Effector CD4-positive, alpha-beta T cell (primary cell): Measurements from ENCODE around the gene KCNH2.
A peak's percentile ranks its signal among the peaks of the same experiment; 100 is the strongest.
"Not testable (repeated sequence)": the region's sequence is repeated elsewhere in the genome, so short reads cannot be mapped to it uniquely, and the experiment has no call there.

ENCODE experiments used
- DNase-seq: peaks from one replicate; pipeline ENCODE4 v3.0.0-alpha.2; 2020
- total RNA-seq: gene quantifications from one replicate; lab custom pipeline; 2026; lab: John Stamatoyannopoulos, UW

The KCNH2 gene
- 4.9 reads per million, percentile 19 among the genes with 10 or more reads in this experiment for total RNA-seq

GRCh38 chr7:150978126-150978789 is at the start of gene KCNH2:
Gene KCNH2, minus strand, starts transcription at chr7:150978321. Its CDS starts 408 bp downstream, at chr7:150977913.
- no peak for DNase-seq

DNA sequence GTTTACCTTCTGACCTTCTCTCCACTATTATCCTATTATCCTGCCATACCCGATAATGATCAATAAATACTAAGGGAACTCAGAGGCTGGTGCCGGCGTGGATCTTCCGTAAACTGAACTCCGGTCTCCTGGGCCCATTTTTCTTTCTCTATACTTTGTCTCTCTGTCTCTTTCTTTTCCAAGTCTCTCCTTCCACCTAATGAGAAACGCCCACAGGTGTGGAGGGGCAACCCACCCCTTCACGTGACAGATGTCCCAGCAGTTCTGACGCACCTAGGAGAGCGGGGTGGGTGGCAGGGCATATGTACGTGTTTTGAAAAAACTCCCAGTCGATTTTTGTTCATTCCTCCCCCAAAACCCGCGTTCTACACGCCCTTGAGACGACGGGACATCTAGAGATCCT is 49.6 kb upstream of the KCNH2 start:
- DNase-seq, result not testable (repeated sequence)

DNA sequence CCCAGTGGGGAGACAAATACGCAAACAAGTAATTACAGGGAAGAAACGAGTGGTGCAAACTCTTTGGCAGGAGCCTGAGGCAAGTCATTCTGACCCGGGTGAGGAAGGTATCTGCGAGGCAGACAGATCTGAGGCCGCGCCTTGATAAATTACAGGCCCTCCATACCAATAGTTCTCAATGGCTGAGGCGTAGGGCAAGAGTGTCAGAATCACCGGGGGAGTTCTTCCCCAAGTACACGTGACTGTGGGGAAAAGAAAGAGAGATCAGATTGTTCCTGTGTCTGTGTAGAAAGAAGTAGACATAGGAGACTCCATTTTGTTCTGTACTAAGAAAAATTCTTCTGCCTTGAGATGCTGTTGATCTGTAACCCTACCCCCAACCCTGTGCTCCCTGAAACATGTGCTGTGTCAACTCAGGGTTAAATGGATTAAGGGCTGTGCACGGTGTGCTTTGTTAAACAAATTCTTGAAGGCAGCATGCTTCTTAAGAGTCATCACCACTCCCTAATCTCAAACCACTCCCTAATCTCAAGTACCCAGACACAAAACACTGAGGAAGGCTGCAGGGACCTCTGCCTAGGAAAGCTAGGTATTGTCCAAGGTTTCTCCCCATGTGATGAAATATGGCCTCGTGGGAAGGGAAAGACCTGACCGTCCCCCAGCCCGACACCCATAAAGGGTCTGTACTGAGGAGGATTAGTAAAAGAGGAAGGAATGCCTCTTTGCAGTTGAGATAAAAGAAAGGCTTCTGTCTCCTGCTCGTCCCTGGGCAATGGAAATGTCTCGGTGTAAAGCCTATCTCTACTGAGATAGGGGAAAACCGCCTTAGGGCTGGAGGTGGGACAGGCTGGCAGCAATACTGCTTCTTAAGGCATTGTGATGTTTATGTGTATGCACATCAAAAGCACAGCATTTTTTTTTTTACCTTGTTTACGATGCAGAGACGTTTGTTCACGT is 48.9 kb upstream of the KCNH2 start:
- not testable (repeated sequence) for DNase-seq

DNA sequence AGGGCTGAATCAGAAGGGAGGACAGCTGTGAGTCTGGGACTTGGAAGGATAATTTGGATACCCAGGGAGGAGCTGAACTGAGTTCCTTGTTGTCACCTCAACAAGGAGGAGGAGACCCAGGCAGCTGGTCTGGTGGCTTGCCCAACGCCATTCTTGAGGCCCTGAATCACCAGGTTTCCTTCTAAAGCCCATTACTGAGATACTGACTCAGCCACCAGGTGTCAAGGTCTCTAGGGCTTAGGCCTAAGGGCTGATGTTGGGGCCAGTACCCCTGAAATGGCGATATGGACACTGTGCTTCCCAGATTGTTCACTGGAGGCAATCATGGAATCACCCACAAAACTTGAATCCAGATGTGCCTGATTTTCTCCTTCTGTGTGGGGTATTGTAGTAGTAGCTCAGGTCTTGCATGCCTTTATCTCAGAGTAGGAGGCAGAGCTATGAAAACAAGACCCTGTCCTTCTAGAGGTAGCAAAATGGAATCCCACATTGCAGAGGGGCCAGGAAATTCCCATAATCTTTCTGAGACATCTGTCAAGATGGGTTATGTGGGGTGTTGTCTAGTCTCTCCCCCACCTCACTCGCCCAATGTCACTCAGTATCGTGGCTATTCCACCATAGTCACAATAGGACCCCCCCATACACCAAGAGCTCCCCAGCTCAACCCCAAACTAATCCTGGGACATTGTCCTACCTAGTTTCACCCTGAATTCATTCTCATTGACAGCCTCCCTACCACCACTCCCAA is 48.0 kb upstream of the KCNH2 start:
- DNase-seq, result no peak

DNA sequence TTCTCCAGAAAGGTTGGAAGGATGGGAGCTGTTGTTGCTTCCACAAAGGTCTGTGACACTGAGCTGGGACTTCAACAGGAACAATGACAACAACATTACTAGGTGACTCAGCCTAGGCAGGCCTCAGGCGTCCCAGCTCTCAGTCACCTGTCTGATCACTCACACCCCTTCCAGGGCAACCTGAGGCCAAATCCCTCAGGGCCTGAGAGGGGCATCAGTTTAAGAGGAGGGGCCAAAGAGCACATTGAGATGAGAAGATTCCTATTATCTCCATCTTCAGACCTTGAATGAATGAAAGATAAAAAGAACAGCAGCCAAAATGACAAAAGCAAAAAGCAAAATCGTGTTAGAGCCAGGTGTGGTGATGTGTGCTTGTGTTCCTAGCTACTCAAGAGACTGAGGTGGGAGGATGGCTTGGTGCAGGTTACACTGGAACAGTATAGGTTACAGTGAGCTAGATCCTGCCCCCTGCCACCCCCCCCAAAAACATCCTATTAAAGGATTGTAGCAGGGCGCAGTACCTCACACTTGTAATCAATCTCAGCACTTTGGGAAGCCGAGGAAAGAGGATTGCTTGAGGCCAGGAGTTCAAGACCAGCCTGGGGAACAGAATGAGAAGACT is 46.4 kb upstream of the KCNH2 start, which contains the start of gene ATG9B:
Gene ATG9B, minus strand, starts transcription at position 60 of the 622 bp plus-strand sequence. CDS start 71 bp downstream, outside the sequence.
- DNase-seq, result no peak

DNA sequence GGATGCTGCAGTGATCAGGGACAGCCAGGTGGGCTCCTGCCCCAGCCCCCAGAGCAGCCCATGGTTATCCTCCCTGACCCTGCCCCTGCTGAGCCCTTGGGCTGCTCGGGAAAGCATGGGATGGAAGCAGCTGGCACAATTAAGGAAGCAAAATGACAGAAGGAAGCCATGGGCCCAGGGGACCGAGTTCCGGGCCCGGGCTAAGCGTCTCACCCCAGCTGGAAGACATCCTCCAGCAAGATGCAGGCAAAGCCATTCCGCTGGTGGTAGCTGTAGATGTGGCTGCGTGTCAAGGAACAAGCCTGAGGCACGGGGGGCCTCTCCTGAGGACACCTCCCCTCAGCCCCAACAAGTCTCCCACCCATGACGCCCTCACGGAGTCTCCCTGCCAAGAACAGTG is 45.1 kb upstream of the KCNH2 start:
- DNase-seq, result no peak

DNA sequence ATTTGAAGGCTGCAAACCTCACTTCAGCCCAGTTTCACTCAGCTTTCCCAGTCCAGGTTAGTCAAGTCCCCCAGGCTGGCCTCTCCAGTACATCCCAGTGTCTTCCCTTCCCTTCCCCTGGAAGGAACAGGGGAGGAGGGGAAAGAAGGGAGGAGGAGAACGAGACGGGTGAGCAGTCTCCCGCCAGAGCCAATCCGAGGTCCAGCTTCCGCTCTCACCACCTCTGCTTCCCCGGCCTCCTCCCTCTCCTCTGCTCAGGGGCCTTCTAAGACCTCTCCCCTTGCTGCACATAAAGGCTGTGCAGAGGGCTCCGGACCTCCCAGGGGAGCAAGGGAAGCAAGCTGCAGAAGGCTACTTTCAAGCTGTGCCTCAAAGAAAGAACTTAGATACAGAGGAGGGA is 42.1 kb upstream of the KCNH2 start:
- no peak for DNase-seq

DNA sequence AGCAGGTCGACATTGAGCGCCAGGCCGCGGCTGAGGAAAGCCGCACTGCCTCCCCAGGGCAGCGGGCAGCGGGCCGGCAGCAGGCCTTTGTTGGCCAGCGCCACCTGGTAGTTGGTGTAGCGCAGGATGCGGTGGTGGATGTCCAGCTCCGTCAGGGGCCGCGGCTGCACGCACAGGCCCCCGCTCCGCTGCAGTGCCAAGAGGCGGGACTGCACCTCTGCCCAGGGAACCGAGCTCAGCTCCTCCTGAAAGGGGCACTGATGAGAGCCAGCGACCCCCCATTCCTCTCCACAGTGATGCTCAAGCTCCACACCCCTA is 41.0 kb upstream of the KCNH2 start:
- DNase-seq, result no peak

DNA sequence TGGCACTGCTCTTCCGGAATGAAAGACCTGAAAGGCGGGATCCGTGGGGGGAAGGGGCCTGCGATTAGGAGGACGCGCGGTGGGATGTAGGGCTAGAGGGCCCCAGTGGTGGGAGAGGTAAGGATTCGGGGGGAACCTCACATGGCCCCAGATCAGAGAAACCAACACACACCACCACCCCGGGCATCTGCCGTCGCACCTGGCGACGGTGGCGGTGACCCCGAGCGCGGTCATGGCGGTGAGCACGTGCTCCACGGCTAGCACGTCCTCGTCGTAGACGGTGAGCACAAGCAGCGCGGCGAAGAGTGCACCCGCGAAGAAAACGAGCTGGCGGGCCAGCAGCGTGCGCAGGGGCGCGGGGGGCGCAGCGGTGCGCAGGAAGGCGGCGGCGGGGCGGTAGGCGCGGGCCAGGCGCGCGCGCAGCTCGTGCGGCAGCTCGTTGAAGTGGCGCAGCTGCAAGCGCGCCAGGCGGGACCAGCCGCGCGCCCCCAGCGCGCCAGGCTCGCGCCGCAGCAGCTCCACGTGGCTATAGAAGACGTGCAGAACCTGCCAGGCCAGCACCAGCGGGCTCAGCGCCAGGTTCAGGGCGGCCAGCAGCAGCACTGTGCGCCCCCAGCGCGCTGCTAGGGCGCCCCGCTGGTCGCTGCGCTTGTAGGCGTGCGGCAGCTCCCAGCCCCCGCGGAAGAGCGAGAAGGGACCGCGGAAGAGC is 40.5 kb upstream of the KCNH2 start:
- peak; percentile 31 for DNase-seq

DNA sequence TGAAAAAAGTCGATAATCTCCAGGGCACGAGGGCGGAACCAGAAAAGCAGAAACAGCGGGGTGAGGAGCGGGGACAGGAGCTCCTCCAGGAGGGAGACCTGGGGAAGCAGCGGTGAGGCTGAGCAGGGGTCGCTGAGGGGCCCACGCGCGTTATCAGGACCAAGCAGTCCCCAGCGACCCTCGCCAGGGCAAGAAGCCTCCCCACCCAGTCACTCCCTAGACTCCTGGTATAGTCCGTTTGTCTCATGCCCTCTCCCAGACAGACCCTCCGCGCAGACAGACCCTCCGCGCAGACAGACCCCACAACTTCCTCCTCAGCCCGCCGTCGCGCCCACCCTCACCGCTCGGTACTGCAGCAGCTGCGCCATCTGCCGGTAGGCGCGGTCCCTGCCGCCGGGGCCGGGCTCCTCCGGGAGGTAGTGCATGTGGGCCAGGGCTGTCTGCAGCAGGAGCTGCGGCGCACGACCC is 39.9 kb upstream of the KCNH2 start:
- DNase-seq, result peak; percentile 73

GRCh38 chr7:151017370-151017952 is 39.3 kb upstream of the KCNH2 start:
- no peak for DNase-seq

DNA sequence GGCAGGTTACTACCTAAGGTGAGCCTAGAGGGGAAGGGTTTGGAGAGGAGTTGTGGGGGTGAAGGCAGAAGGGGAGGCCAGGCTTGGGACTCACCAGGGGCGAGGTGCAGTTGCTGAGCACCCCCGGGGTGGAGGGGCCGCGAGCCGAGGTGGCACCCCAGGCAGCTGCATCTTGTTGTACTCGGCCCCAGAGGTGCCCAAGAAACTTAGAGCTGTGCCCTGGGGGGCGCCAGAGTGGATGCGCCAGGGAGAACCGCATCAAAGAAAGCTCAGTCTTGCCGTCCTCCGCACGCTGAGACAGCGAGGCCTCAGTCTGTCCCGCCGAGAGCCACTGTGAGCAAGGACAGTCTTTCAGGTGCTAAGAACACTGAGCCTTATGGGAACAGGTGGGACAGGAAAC is 38.8 kb upstream of the KCNH2 start:
- no peak for DNase-seq

- DNase-seq, result no peak
Measured at GRCh38 chr7:151016505-151016904, 38.4 kb upstream of the KCNH2 start.

- DNase-seq, result no peak
Measured at GRCh38 chr7:151015967-151016366, 37.8 kb upstream of the KCNH2 start.

- DNase-seq, result no peak
Measured at GRCh38 chr7:151014950-151015349, 36.8 kb upstream of the KCNH2 start.

DNA sequence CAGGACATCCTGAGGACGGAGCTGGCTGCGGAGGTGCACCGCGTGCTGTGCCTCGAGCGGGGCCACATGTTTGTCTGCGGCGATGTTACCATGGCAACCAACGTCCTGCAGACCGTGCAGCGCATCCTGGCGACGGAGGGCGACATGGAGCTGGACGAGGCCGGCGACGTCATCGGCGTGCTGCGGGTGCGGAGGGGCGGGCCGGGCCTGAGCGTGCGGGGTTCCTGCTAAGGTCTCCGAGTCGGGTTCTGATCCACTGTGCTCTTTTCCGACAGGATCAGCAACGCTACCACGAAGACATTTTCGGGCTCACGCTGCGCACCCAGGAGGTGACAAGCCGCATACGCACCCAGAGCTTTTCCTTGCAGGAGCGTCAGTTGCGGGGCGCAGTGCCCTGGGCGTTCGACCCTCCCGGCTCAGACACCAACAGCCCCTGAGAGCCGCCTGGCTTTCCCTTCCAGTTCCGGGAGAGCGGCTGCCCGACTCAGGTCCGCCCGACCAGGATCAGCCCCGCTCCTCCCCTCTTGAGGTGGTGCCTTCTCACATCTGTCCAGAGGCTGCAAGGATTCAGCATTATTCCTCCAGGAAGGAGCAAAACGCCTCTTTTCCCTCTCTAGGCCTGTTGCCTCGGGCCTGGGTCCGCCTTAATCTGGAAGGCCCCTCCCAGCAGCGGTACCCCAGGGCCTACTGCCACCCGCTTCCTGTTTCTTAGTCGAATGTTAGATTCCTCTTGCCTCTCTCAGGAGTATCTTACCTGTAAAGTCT is 35.8 kb upstream of the KCNH2 start:
- DNase-seq, result peak; percentile 92

DNA sequence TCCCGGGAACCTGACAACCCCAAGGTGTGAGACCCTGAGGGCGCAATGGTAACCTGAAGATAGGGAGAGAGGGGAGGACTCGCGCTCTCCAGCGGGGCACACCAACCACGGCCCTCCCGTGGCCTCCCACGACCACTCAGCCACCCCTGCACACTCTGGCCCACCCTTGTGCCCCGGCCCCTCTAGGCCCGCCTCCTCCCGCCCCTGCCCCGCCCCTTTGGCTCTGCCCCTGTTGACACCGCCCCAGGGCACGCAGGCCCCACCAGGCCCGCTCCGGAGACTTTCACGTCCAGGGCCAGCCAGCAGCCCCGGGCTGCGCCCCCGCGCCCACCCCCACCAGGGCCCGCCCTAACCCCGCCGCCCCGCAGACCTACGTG is 35.2 kb upstream of the KCNH2 start:
- no peak for DNase-seq

DNA sequence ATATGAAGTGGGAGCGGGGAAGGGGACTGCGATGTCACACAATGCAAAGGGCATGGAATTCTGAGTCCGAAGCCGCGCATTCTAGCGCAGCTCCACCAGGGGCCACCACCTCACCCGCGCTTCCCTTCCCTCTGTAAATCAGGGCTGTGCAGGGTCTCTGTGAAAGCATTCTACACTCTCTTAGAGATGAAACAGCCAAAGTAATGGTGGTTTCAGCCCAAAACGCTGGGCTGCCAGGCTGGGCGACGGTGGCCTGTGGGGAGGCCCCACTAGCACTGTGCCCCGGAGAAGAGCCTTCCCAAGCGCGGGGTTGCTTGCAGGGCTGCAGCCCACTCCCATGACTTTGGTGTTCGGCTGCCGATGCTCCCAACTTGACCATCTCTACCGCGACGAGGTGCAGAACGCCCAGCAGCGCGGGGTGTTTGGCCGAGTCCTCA is 34.8 kb upstream of the KCNH2 start:
- DNase-seq, result no peak

DNA sequence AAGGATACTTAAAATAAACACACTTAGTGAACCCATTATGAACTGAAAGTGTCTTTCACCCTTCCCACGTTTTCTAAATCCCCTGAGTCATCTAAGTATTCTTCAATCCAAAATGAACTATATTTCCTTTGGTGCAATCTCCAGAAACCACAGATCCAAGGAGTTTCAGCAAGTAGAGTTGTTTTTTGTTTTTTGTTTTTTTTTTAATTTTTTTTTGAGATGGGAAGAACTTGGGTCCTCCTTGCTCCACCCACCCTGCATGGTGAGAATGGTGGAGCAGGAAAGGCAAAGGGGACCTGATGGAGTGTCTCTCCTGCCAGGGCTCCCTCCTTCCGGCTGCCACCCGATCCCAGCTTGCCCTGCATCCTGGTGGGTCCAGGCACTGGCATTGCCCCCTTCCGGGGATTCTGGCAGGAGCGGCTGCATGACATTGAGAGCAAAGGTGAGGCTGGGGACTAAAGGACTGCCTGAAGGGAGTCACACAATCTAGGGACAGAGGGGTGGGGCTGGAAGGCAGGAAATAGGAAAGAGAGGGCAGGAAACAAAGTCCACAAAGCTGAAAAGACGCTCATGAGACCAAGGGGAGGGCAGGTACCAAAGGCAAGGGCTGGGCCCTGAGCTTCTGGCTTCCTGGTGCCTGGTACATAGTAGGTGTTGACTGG is 34.0 kb upstream of the KCNH2 start:
- DNase-seq, result no peak

GRCh38 chr7:151011616-151012015 is 33.5 kb upstream of the KCNH2 start:
- DNase-seq, result not testable (repeated sequence)
